Activated T-cell treated with anti-CD3 and anti-CD28 coated beads for 4 hours (primary cell): Measurements from ENCODE around the gene EPB42.
"Not testable (repeated sequence)": the region's sequence is repeated elsewhere in the genome, so short reads cannot be mapped to it uniquely, and the experiment has no call there.

ENCODE experiments used
- DNase-seq: peaks from one replicate; pipeline ENCODE4 v3.0.0-alpha.2; 2020

EPB42 gene

DNA sequence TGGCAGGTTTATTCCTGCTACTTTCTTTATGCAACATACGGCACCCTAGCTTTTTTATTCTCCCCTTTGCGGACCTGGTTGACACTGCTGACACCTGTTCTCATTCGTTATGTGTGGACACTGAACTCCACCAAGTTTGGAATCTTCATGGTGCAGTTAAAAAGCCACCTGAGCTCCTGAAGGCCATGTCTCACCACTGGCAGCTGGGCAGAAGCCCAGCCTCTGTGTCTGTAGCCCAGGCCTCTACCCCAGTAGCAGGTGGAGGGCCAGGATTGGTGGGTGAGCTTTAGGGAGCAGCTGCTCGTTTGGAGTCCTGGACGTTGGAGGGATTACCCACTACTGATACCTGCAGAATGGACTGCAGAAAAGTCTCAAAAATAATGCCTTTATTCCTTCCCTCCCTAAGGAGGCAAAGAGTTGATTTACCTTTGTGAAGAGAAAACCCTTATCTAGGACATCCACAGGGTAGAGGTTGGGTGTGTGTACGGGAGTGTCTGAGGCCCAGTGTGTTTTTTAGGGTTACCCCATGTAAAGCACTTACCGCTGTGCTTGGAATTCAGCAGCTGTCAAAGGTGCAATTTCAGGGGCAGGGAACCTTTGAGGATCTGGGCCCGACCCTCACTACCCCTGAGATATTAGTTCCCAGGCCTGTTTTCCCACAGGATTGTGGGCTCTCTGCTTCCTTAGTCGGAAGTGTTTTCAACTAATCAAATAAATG, 36.3 kb downstream of the EPB42 start:
- no peak for DNase-seq

DNA sequence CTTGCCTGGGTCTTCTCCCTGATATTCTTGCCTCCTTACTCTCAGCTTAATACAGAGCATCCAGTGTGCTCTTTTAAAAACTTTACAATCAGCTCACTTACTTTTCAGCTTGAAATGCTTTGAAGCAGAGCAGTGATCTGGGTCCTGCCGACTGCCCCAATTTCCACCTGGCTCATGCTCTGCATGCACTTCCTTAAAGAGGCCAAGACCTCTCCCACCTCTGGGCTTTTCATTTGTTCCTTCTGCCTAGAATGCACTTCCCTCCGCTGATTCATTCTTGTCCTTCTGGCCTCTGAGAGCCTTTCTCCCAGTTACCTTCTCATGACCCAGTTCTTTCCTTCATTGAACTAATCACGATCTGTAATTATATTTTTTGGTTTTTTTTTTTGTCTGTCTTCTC, 37.5 kb downstream of the EPB42 start:
- no peak for DNase-seq

DNA sequence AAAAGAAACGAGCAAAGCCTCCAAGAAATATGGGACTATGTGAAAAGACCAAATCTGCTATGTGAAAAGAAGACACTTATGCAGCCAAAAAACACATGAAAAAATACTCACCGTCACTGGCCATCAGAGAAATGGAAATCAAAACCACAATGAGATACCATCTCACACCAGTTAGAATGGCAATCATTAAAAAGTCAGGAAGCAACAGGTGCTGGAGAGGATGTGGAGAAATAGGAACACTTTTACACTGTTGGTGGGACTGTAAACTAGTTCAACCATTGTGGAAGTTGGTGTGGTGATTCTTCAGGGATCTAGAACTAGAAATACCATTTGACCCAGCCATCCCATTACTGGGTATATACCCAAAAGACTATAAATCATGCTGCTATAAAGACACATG, 43.7 kb downstream of the EPB42 start:
- DNase-seq, result not testable (repeated sequence)

DNA sequence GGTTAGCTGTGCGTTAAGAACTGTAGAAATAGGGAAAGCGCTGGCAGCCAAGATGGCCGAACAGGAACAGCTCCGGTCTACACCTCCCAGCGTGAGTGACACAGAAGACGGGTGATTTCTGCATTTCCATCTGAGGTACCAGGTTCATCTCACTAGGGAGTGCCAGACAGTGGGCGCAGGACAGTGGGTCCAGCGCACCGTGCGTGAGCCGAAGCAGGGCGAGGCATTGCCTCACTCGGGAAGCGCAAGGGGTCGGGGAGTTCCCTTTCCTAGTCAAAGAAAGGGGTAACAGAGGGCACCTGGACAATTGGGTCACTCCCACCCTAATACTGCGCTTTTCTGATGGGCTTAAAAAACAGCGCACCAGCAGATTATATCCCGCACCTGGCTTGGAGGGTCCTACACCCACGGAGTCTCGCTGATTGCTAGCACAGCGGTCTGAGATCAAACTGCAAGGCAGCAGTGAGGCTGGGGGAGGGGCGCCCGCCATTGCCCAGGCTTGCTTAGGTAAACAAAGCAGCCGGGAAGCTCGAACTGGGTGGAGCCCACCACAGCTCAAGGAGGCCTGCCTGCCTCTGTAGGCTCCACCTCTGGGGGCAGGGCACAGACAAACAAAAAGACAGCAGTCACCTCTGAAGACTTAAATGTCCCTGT, 45.0 kb downstream of the EPB42 start:
- DNase-seq, result not testable (repeated sequence)

DNA sequence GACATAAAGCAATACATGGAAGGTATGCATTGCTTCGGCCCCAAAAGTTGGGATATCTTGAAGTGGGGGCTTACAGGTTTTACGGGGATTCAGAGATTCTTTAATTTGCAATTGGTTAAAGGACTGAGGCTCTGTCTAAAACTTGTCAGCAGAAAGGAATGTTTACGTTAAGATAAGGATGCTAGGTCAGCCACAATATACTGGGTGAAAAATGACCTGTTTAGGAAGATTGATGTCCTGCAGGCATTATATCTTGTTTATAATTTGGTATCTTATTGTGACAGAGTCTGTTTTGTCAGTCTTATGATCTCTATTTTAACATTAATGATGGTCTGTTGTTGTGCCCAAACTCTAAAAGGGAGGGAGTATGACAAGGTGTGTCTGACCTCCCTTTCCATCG, 50.9 kb downstream of the EPB42 start:
- DNase-seq, result no peak

DNA sequence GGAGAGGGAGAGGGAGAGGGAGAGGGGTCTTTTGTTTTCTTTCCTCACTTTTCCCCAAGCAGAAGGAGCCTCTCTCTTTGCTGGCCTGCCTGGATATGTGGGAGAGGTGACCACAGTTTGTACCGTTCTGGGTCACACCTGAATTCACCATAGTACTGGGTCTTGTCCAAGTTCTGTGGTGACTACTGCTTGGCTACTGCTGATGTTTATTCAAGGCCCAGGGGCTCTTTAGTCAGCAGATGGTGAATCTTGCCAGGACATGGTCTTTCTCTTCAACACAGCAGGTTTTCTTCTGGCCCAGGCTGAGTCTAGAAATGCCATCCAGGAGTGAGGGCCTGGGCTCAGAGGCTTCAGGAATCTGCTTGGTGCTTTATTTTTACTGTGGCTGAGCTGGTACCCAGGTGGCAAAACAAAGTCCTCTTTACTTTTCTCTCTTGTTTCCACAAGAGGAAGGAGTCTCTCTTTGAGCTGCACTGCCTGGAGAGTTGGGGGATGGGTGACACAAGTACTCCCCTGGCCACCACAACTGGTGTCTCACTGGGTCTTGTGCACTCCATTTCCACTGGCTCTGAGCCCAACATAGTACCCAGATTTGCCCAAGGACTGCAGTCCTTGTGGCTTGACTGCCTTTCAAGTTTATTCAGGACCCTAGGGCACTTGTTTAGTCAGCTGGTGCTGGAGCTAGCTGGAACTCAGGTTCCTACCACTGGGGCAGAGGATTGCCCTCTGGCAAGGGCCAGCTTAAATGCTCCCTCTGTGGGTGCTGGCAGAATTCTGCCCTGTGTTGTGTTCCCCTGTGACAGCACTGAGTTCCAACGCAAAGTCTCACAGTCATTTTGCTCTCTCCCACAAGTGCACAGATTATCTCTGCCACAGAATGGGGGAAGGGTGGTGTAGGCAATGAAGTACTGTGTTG, 52.4 kb downstream of the EPB42 start:
- no peak for DNase-seq

DNA sequence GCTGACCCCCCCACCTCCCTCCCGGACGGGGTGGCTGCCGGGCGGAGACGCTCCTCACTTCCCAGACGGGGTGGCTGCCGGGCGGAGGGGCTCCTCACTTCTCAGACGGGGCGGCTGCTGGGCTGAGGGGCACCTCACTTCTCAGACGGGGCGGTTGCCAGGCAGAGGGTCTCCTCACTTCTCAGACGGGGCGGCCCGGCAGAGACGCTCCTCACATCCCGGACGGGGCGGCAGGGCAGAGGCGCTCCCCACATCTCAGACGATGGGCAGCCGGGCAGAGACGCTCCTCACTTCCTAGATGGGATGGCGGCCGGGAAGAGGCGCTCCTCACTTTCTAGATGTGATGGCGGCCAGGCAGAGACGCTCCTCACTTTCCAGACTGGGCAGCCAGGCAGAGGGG, 53.6 kb downstream of the EPB42 start:
- DNase-seq, result not testable (repeated sequence)

DNA sequence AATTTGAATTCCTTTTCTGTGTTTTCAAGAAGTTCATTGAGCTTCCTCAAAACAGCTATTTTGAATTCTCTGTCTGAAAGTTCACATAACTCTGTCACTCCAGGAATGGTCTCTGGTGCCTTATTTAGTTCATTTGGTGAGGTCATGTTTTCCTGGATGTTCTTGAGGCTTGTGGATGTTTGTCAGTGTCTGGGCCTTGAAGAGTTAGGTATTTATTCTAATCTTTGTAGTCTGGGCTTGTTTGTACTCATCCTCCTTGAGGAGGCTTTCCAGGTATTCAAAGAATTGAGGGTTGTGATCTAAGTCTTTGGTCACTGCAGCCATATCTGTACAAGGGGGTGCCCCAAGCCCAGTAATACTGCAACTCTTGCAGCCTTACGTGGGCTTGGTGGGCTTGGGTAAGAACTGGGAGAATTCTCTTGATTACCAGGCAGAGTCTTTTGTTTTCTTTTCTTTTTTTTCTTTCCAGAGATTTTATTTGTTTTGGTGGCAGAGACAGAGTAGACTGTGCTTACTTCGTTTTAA, 55.0 kb downstream of the EPB42 start:
- DNase-seq, result no peak

DNA sequence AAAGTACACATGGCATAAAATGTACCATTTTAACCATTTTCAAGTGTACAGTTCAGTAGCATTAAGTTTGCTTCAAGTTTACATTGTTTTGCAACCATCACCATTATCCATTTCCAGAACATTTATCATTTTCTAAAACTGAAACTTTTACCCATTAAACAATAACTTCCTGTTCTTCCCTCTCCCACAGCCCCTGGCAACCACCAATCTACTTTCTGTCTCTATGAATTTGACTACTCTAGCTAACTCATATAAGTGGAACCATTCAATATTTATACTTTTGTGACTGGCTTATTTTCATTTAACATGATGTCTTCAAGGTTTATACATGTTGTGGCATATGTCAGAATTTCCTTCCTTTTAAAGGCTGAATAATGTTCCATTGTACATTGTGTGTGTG, 67.5 kb downstream of the EPB42 start:
- no peak for DNase-seq

DNA sequence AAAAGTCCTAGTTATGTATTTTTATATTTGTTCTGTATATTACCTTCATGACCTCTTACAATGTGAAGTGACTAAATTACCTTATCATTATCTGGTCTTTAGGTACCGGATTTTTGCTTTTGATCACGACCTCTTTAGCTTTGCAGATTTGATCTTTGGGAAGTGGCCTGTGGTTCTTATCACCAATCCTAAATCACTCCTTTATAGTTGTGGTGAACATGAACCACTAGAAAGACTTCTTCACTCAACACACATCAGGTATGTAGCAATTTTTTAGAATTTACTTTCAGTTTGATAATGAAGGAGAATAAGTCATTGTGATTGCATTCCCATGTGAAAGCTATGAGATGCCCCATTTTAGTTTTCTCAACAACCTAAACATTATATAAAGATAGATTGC, 69.1 kb downstream of the EPB42 start:
- DNase-seq, result no peak

DNA sequence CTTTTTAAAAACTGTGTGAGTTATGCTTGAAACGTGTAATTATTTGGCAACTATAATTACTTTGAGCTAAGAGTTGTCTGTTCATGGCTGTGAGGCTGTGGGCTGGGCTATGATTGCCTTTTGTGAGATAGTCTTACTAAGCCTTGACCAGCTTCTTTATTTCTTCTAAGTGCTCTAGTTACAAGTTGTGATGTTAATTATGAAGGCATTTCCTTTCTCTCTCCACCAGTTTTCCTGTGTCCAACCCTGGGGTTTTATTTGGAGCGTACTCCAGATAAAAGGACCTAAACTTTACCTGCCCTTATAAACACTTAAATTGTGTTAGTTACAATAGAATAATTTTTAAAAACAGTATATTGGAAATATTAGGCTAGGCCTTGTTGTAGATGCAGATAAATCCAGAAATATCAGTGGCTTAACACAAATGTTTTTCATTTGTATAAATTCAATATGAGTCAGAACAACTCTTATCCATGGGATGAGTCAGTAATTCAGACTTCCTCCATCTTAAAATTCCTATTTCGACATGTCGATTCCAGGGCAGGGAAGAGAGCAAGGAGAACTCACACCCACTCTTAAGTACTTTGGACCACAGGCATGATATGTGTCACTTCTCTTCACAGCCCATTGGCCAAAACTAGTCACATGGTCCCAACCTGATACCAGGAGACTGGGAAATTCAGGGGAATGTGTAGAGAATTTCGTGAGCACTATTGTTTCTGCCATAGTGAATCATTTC, 70.5 kb downstream of the EPB42 start:
- no peak for DNase-seq
